ENCODE results near the gene PNMA8B.

Gene PNMA8B

GRCh38 chr19:46451352-46451751 is 44.3 kb downstream of the PNMA8B start:
- DNase-seq = no peak

GRCh38 chr19:46450737-46451136 is 44.9 kb downstream of the PNMA8B start:
- DNase-seq = no peak

GRCh38 chr19:46449228-46449627 is 46.4 kb downstream of the PNMA8B start:
- no peak for DNase-seq

- no peak for DNase-seq
Measured at GRCh38 chr19:46448601-46449000, 47.1 kb downstream of the PNMA8B start.

DNA sequence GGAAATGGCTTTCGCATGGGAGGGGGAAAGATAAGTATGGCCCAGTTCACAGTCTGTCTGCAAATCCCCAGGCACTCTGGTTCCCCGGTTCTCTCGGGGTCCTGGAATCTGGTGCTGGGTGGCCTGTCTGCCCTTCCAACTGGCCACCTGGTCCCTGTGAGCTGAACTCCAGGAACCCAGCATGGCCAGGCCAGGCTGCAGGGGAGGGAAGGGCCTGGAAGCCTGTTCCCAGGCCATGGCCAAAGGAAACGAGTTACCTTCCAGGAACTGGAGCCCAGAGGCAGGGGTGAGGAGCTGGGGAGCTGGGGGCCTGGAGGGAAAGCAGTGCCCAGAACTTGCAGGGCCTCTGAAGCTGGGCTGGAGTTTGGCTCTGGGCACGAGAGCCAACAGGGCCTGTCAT is 47.8 kb downstream of the PNMA8B start:
- DNase-seq = no peak

DNA sequence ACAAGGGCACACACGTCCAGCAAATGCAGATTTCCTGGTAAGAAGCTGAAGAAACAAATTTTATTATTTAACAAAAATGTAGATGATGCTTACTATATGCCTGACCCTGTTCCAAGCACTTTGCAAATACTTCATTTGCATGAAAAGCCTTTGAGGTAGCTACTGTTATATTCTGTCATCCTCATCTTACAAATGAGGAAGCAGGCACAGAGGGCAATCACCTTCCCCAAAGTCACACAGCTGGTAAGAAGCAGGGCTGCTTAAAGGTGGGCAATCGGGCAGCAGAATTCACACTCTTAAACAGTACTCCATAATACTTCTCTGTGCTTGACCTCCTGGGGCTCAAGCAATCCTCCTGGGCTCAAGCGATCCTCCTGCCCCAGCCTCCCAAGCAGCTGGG is 48.7 kb downstream of the PNMA8B start:
- DNase-seq = no peak

- DNase-seq = no peak
Measured at GRCh38 chr19:46446021-46446420, 49.6 kb downstream of the PNMA8B start.

DNA sequence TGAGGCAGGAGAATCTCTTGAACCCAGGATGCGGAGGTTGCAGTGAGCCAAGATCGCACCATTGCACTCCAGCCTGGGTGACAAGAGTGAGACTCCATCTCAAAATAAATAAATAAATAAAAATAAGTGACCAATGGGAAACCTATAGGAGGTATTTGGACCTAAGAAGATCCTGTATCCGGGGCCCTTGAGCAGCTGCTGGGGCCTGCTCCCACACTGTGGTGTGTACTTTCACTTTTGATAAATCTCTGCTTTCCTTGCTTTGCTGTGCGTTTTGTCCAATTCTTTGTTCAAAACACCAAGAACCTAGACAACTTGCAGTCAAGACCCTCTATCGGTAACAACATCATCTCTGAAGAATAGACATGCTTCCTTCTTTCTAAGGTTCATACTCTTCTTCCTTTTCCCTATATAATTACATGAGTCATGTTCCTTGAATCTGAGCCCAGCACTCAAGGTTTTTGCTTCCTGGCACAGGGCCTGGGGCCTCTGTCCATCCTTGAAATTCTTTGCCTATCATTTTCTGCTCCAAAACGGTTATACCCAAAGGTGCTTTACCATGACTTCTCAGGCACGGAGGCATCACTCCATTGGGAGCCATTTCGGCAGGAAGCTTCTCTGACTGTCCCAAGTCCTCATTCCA is 52.7 kb downstream of the PNMA8B start:
- DNase-seq = no peak

- no peak for DNase-seq
Measured at GRCh38 chr19:46441866-46442265, 53.8 kb downstream of the PNMA8B start.

Data from CD4-positive, alpha-beta T cell treated with Interleukin-21 for 1 hour (primary cell).